ENCODE results near the gene BAZ2A.

DNA sequence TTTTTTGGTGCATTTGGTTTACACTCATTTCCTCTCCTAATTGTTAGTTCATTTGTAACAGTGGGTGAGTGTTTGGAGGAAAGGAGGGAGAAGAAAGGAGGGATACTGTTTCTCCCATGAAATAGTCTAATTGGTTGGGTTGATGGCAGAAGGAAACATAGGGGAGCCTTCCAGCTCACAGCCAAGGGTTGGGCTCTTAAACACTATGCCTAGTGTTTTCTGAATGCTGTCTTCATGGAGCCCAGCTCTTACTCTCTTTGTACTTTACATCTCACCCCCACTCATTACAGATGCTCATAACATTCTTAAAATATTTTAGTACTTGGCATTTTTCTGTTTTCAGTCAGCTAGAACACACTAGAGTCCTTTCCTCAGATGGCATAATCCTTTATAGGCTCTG is 38.2 kb downstream of the BAZ2A start:
- no peak for TF ChIP-seq GATA2 (IDR thresholded peaks at IDR 0.05; ENCODE audit: low read depth, low read length)
- no peak for TF ChIP-seq GATA3 (IDR thresholded peaks at IDR 0.05; ENCODE audit: low read depth, low read length)

All from SH-SY5Y (cell line).